ENCODE measurements around the gene VKORC1L1. TPM values are rescaled to one million over a fixed set of nuclear protein-coding genes. Genes with fewer than 3 reads are reported as not detected.

VKORC1L1 gene
- total RNA-seq, 1 donor from 2014 or later: 8.6 TPM

GRCh38 chr7:65966146-65966545, 93.3 kb downstream of the VKORC1L1 start:
- ATAC-seq (ENCODE audit: low read depth) (no peak), DNase-seq (no peak)
- intact Hi-C loops (cut with micrococcal nuclease): no loop called here
- peaks cover 85% of the 10 kb centered on the region for H3K36me3 Mint-ChIP-seq (ENCODE audit: low read depth)
- no peaks in the 10 kb centered on the region for H3K9me3 Mint-ChIP-seq
- no peaks in the 10 kb centered on the region for H3K4me1 Mint-ChIP-seq
- H3K27ac Mint-ChIP-seq: no peak overlapping the region
- POLR2A ChIA-PET: interaction anchor here (0.7 kb wide), 1 partner anchor 155 kb away, joined by 3 read pairs; no protein-coding TSS in a partner anchor
- CTCF ChIA-PET: no interaction called here
- H3K27me3 Mint-ChIP-seq: no peaks in the 10 kb centered on the region
- H3K4me3 Mint-ChIP-seq: no peak overlapping the region
- no peak for TF ChIP-seq CTCF (IDR thresholded peaks at IDR 0.05)

- Mint-ChIP-seq H3K36me3 (ENCODE audit: low read depth) (peaks cover 87% of the 10 kb centered on the region), H3K4me1 (no peaks in the 10 kb centered on the region)
- POLR2A ChIA-PET: no interaction called here
Observed at GRCh38 chr7:65967361-65968155, 94.7 kb downstream of the VKORC1L1 start.

GRCh38 chr7:65968256-65969185, 95.6 kb downstream of the VKORC1L1 start:
- ChIA-PET POLR2A (interaction anchor here (0.6 kb wide), 2 partner anchors 14 to 80 kb away, joined by 3 read pairs; no protein-coding TSS in a partner anchor), CTCF (no interaction called here)
- no peak for ATAC-seq (ENCODE audit: low read depth)
- no peak overlapping the region for H3K4me3 Mint-ChIP-seq
- H3K27ac Mint-ChIP-seq: no peak overlapping the region
- no peak for TF ChIP-seq CTCF (IDR thresholded peaks at IDR 0.05)
- intact Hi-C loops (cut with micrococcal nuclease): no loop called here
- H3K36me3 Mint-ChIP-seq (ENCODE audit: low read depth): peaks cover 87% of the 10 kb centered on the region
- DNase-seq: no peak
- H3K4me1 Mint-ChIP-seq: no peaks in the 10 kb centered on the region
- H3K27me3 Mint-ChIP-seq: no peaks in the 10 kb centered on the region
- no peaks in the 10 kb centered on the region for H3K9me3 Mint-ChIP-seq

More at GRCh38 chr7:65967361-65968155, 94.7 kb downstream of the VKORC1L1 start:
- no peaks in the 10 kb centered on the region for H3K9me3 Mint-ChIP-seq
- no peak overlapping the region for H3K4me3 Mint-ChIP-seq
- intact Hi-C loops (cut with micrococcal nuclease): no loop called here
- ATAC-seq (ENCODE audit: low read depth) (no peak), DNase-seq (no peak)
- H3K27me3 Mint-ChIP-seq: no peaks in the 10 kb centered on the region
- no peak overlapping the region for H3K27ac Mint-ChIP-seq
- TF ChIP-seq CTCF (IDR thresholded peaks at IDR 0.05): no peak
- CTCF ChIA-PET: no interaction called here

GRCh38 chr7:65971021-65971420, 98.1 kb downstream of the VKORC1L1 start:
- ChIA-PET CTCF (no interaction called here), POLR2A (interaction anchor here (0.7 kb wide), 2 partner anchors 97 to 399 kb away, joined by 3 read pairs; no protein-coding TSS in a partner anchor)
- Mint-ChIP-seq H3K9me3 (no peaks in the 10 kb centered on the region), H3K27me3 (no peaks in the 10 kb centered on the region), H3K27ac (no peak overlapping the region), H3K4me1 (no peaks in the 10 kb centered on the region), H3K4me3 (no peak overlapping the region), H3K36me3 (ENCODE audit: low read depth) (peaks cover 85% of the 10 kb centered on the region)
- TF ChIP-seq CTCF (IDR thresholded peaks at IDR 0.05): no peak
- ATAC-seq (ENCODE audit: low read depth) (no peak), DNase-seq (no peak)
- intact Hi-C loops (cut with micrococcal nuclease): no loop called here

GRCh38 chr7:65972976-65973375, 100.1 kb downstream of the VKORC1L1 start:
- DNase-seq (no peak), ATAC-seq (ENCODE audit: low read depth) (no peak)
- POLR2A ChIA-PET: no interaction called here
- Mint-ChIP-seq H3K36me3 (ENCODE audit: low read depth) (peaks cover 71% of the 10 kb centered on the region), H3K4me1 (no peaks in the 10 kb centered on the region), H3K4me3 (no peak overlapping the region), H3K27me3 (no peaks in the 10 kb centered on the region), H3K9me3 (no peaks in the 10 kb centered on the region), H3K27ac (no peak overlapping the region)
- intact Hi-C loops (cut with micrococcal nuclease): no loop called here
- CTCF ChIA-PET: no interaction called here
- no peak for TF ChIP-seq CTCF (IDR thresholded peaks at IDR 0.05)

All from activated B cell treated with CpG ODN at 0.5 μM for 24 hours (primary cell).